ENCODE data around the gene IQGAP2.

DNA sequence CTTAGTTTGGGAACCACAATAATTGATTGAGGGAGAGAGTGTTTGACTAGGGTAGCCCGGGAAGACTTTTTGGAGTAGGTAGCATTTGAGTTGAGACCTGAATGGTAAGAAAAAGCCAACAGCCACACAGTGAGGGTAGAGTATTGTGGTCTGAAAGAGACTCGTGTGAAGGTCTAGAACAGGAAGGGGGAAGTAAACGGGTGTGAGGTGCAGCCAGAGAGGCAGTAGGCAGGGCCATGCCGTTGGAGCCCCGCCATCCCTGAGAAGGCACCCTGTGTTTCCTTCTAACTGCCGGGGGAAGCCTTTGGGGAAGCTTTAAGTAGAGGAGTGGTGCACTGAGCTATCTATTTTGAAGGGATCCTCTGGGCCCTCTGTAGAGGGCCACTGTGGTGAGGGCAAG is 223.7 kb downstream of the IQGAP2 start:
- TF ChIP-seq, protein P1, sequence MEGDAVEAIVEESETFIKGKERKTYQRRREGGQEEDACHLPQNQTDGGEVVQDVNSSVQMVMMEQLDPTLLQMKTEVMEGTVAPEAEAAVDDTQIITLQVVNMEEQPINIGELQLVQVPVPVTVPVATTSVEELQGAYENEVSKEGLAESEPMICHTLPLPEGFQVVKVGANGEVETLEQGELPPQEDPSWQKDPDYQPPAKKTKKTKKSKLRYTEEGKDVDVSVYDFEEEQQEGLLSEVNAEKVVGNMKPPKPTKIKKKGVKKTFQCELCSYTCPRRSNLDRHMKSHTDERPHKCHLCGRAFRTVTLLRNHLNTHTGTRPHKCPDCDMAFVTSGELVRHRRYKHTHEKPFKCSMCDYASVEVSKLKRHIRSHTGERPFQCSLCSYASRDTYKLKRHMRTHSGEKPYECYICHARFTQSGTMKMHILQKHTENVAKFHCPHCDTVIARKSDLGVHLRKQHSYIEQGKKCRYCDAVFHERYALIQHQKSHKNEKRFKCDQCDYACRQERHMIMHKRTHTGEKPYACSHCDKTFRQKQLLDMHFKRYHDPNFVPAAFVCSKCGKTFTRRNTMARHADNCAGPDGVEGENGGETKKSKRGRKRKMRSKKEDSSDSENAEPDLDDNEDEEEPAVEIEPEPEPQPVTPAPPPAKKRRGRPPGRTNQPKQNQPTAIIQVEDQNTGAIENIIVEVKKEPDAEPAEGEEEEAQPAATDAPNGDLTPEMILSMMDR (IDR thresholded peaks at IDR 0.05): no peak
- TF ChIP-seq POLR2A (IDR thresholded peaks at IDR 0.05): no peak

Measured in right lobe of liver (tissue), 4 donors.